Central memory CD8-positive, alpha-beta T cell (primary cell): ENCODE results near the gene TNFRSF21.
A peak's percentile ranks its signal among the peaks of the same experiment; 100 is the strongest.
"Not testable (repeated sequence)": the region's sequence is repeated elsewhere in the genome, so short reads cannot be mapped to it uniquely, and the experiment has no call there.

Experiments
- ATAC-seq: fragments of 150-1000 bp; cut with Tn5 transposase; replicated peaks from 2 replicates; pipeline ENCODE4 v1.10.0; 2022; ENCODE audit warnings: mild to moderate bottlenecking, moderate FRiP score, moderate number of reproducible peaks; ENCODE audit not compliant: poor library complexity, severe bottlenecking; ENCODE audit errors: extremely low read depth
- DNase-seq, 2 donors: peaks; one replicate each; pipeline ENCODE4 v3.0.0; 2021; ENCODE audit warnings: low spot score in 2 of 2
- H3K27ac Mint-ChIP-seq: one replicate; pipeline ENCODE4 v1.8.0; 2022; ENCODE audit warnings: low read depth, mild to moderate bottlenecking, moderate library complexity, mixed read lengths
- H3K27me3 Mint-ChIP-seq: one replicate; pipeline ENCODE4 v1.8.0; 2022; ENCODE audit warnings: mixed read lengths
- H3K36me3 Mint-ChIP-seq: one replicate; pipeline ENCODE4 v1.8.0; 2022; ENCODE audit warnings: mild to moderate bottlenecking, moderate library complexity, mixed read lengths; ENCODE audit not compliant: insufficient read depth
- H3K4me1 Mint-ChIP-seq: one replicate; pipeline ENCODE4 v1.8.0; 2022; ENCODE audit warnings: mixed read lengths
- H3K4me3 Mint-ChIP-seq: one replicate; pipeline ENCODE4 v1.8.0; 2022; ENCODE audit warnings: mild to moderate bottlenecking, moderate library complexity, mixed read lengths
- H3K9me3 Mint-ChIP-seq: one replicate; pipeline ENCODE4 v1.8.0; 2022; ENCODE audit warnings: mixed read lengths

Gene TNFRSF21

DNA sequence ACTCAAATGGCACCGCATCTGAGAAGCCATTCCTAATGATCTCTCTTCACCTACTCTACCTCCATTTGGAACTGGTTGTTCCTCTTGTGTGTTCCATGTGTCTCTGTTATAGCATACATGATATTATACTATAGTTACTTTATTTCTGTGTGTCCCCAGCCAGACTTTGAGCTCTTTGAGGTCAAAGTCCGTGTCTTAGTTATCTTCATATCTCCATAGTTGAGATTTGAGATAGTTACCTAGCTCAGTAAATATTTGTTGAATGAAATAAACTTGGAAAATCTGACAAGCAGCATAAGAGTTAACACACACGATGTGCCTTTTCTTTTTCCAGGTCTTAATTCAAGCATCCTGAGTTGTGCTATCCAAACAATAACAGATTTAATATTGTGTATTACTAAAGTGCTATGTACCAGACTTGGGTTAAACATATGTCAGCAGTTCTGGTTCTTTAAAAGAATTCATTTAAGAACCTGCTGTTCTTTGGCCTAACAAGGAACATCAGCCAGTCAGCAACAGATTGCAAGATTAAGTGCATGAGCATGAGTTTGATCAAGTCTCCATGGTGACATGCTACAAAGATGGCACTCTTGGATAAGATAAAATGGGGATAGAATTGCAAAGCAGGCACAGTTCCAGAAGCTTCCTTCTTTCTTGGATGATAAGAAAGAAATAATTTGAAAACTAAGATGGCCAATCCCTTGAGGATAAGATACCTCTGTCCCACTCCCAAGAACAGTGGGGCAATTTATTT is 8.7 kb upstream of the TNFRSF21 start:
- Mint-ChIP-seq H3K4me1 (no peaks in the 10 kb centered on the region), H3K27ac (no peak overlapping the region), H3K4me3 (no peak overlapping the region)

DNA sequence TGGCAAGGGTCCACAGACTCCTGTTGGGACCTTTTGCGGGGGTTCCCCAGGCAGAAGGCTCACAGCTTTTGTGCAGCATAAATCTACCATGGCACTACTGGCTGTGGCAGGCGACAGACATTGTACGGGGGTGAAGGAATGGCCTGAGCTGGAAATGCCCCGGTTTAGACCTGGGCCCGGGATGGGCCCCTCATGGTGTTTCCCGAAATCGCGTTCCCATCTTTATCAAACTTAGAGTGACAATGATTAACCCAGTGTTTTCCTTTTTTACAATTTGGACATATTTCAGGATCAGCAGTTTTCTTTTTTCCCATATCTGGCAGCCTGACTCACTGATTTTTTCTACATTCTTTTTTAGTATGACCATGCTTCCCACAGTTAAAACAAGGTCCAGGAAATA is 5.5 kb upstream of the TNFRSF21 start:
- not testable (repeated sequence) for H3K36me3 Mint-ChIP-seq, ATAC-seq, H3K4me3 Mint-ChIP-seq, DNase-seq, H3K27ac Mint-ChIP-seq, H3K9me3 Mint-ChIP-seq, H3K4me1 Mint-ChIP-seq
- peaks cover 60% of the 10 kb centered on the region for H3K27me3 Mint-ChIP-seq

More for the DNA sequence above, 8.7 kb upstream of the TNFRSF21 start:
- no peak for ATAC-seq
- peaks cover 63% of the 10 kb centered on the region for H3K27me3 Mint-ChIP-seq
- no peak for DNase-seq
- H3K36me3 Mint-ChIP-seq = peaks cover 1% of the 10 kb centered on the region
- H3K9me3 Mint-ChIP-seq = no peaks in the 10 kb centered on the region

DNA sequence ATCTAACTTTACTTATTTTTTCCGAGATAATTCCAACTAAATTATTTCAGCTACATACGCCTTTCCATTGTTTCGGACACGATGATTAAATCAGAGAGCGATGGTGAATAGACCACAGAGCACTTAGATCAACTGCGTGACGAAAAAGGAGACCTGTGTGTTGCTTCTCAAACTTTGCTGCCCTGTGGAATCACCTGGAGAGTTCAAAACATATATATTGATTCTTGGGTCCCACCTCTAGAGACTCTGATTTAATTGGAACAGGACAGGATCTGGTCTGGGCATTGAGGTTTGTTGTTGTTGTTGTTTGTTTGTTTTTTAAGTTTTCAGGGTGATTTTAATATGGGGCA is 401 bp upstream of the TNFRSF21 start:
- peaks cover 77% of the 10 kb centered on the region for H3K27me3 Mint-ChIP-seq
- H3K27ac Mint-ChIP-seq = no peak overlapping the region
- no peaks in the 10 kb centered on the region for H3K4me1 Mint-ChIP-seq
- DNase-seq = no peak
- peaks cover 2% of the 10 kb centered on the region for H3K36me3 Mint-ChIP-seq
- no peaks in the 10 kb centered on the region for H3K9me3 Mint-ChIP-seq
- no peak for ATAC-seq
- peak overlapping the region; percentile 56 for H3K4me3 Mint-ChIP-seq

DNA sequence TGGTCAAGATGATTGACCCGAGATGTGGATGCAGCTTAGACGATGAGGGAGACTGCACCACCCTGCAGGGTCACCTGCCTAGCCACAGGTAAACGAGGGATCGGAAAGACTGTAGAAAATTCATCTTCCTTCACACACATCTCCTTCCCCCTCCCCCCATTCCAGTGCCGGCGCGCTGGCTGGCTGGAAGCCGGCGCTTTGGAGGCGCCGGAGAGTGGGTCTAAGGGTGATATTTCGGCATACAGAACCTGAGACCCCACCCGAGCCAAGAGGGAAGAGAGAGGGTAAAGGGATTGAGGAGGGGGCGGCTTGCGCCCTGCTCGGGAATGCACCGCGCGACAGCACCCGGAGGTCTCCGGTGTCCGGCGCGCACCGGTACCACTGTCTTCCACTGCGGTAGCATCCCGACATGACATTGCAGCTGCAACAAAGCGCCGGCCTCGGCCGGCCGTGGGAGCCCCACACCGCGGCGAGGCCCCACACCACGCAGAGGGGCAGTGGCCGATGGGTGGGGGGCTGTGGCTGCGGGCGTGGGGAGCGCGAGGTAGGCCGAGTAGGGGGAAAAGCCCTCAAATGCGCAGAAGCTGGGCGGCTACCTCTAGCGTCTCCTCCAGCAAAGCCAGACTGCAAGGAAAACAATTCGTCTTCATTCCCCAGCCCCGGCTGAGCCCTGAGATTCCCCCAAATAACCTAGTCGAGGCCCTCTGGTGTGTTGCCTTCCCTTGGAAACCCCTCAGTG is 984 bp downstream of the TNFRSF21 start:
- H3K4me1 Mint-ChIP-seq = no peaks in the 10 kb centered on the region
- H3K27me3 Mint-ChIP-seq = peaks cover 81% of the 10 kb centered on the region
- H3K27ac Mint-ChIP-seq = no peak overlapping the region
- DNase-seq (no peak), ATAC-seq (no peak)
- peaks cover 3% of the 10 kb centered on the region for H3K36me3 Mint-ChIP-seq
- H3K4me3 Mint-ChIP-seq = peak overlapping the region; percentile 60
- H3K9me3 Mint-ChIP-seq = no peaks in the 10 kb centered on the region

DNA sequence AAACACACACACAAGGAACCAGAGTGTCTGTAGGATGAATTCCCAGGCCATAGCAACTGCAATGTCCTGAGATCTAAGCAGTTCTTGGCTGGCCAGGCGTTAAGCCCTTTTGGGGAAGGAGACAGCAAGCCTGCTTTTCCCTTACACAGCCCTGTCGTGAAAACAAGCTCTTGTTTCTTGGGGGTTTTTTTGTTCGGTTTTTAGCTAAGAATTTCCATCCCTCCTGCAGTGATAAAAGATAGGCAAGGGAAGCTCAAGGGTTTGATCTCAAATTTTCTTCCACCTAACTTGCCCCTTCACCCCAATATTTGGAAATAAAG is 1.5 kb downstream of the TNFRSF21 start:
- ATAC-seq (no peak), DNase-seq (no peak)
- Mint-ChIP-seq H3K27me3 (peaks cover 87% of the 10 kb centered on the region), H3K9me3 (no peaks in the 10 kb centered on the region), H3K27ac (no peak overlapping the region), H3K4me1 (no peaks in the 10 kb centered on the region), H3K4me3 (peak overlapping the region; percentile 60), H3K36me3 (peaks cover 5% of the 10 kb centered on the region)

DNA sequence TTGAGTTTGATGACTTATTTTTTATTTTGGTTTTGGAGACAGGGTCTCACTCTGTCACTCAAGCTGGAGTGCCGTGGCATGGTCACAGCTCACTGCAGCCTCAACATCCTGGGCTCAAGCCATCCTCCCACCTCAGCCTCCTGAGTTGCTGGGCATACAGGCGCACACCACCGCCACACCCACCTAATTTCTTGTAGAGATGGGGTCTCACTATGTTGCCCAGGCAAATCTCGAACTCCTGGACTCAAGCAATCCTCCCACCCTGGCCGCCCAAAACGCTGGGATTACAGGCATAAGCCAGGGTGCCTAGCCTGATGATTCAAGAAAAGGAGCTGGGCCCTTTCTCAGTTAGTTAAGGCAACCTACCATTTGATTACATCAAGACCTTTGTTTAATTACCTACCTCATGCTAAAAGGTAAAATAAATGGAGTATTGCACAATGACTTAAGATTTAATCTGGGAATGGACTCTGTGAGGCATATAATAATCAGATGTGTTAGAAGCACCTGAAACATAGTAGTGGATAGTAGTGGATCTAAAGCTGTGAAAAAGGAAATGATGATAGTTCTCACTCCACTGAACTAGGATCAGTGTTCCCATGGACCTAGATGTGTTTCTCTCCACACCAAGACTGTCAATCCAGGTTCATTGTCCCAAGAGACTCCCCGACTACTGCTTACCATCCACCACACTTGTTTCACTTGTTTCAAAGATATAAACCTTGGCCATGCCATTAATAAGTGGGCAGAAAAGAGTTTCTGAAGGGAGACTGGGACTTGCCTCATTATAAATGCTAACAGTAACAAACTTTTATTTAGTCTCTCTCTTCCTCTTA is 2.1 kb downstream of the TNFRSF21 start:
- no peak overlapping the region for H3K27ac Mint-ChIP-seq
- H3K27me3 Mint-ChIP-seq = peaks cover 88% of the 10 kb centered on the region
- no peak for ATAC-seq
- H3K4me1 Mint-ChIP-seq = no peaks in the 10 kb centered on the region
- H3K36me3 Mint-ChIP-seq = peaks cover 5% of the 10 kb centered on the region
- H3K4me3 Mint-ChIP-seq = peak overlapping the region; percentile 60
- no peak for DNase-seq
- no peaks in the 10 kb centered on the region for H3K9me3 Mint-ChIP-seq

DNA sequence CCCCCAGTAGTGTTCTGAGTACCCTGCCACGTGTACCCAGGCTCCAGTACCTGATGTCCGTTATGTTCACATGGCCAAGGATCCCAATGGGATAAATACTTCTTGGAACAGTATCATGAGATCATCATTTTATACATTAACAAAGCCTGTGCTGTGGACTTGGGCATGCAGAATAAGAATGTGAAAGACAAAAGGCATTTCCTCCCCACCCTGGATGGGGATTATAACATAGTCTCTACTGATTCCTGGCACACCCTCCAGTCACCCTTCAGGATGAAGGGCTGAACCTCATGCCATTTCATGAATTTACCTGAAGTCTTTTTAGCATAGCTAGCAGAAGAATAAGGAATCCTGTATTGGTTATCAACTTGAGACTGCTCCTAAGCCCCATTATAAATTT is 2.8 kb downstream of the TNFRSF21 start:
- no peaks in the 10 kb centered on the region for H3K9me3 Mint-ChIP-seq
- peaks cover 5% of the 10 kb centered on the region for H3K36me3 Mint-ChIP-seq
- ATAC-seq (no peak), DNase-seq (no peak)
- no peaks in the 10 kb centered on the region for H3K4me1 Mint-ChIP-seq
- H3K4me3 Mint-ChIP-seq = no peak overlapping the region
- peaks cover 83% of the 10 kb centered on the region for H3K27me3 Mint-ChIP-seq
- no peak overlapping the region for H3K27ac Mint-ChIP-seq

DNA sequence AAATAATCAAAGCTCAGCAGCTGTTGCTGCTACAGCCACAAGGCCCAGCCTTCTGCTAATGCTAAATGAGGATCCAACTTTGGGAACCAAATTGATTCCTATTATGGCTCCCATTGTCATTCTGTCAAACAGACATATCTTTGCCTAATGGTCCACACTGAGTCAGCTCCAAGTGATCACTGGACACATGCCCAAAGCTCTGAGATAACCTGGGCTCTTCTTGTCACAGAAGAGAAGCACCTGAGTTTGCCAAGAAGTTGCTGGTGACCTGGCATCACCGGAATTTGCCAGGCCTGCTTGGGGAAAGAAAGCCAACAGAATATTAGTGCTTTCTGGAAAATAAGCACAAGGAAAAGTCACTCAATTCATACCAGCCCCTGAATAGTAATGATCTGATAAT is 5.8 kb downstream of the TNFRSF21 start:
- no peak for DNase-seq

DNA sequence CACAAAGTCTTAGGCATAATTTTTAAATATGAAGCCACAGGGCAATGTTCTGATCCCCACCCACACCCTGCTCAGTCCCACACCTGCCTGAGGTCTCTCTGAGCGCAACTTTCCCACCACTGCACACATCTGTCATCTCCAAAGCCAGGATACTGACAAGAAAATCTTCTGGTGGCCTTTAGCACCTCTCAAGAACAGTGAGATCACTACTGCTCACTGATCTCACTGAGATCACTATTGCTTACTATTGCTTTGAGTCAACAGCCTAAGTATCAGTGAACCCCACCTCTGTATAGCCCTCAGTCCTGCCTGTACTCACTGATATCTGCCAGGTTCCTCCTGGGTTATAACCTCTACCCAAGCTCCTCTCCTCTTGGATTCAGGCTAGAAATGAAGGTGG is 6.4 kb downstream of the TNFRSF21 start:
- Mint-ChIP-seq H3K36me3 (peaks cover 5% of the 10 kb centered on the region), H3K9me3 (no peaks in the 10 kb centered on the region), H3K27me3 (peaks cover 56% of the 10 kb centered on the region), H3K27ac (no peak overlapping the region), H3K4me1 (no peaks in the 10 kb centered on the region), H3K4me3 (no peak overlapping the region)
- no peak for DNase-seq
- no peak for ATAC-seq

More for the DNA sequence above, 5.8 kb downstream of the TNFRSF21 start:
- peaks cover 5% of the 10 kb centered on the region for H3K36me3 Mint-ChIP-seq
- H3K27me3 Mint-ChIP-seq = peaks cover 61% of the 10 kb centered on the region
- H3K4me1 Mint-ChIP-seq = no peaks in the 10 kb centered on the region
- H3K27ac Mint-ChIP-seq = no peak overlapping the region
- H3K9me3 Mint-ChIP-seq = no peaks in the 10 kb centered on the region
- no peak for ATAC-seq
- H3K4me3 Mint-ChIP-seq = no peak overlapping the region

DNA sequence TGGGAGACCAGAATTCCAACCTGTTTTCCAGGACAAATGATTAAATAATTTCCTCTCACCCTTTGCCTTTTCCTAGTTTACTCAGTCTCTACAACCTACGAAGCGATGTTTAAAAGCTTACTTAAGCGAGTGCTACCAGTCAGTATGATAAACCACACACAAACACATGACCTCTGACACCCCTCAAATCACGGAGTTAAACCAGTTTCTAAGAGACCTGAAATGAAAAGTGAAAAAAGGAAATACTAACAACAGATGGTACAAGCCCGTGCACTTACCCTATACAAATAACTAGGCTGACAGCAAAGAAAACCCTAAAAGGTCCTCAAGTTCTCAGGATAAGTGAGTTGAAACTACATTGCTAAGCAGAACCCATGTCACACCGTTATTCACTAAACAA is 7.7 kb downstream of the TNFRSF21 start:
- Mint-ChIP-seq H3K4me1 (no peaks in the 10 kb centered on the region), H3K9me3 (no peaks in the 10 kb centered on the region), H3K27me3 (peaks cover 43% of the 10 kb centered on the region), H3K4me3 (no peak overlapping the region), H3K27ac (no peak overlapping the region), H3K36me3 (peaks cover 3% of the 10 kb centered on the region)
- DNase-seq (no peak), ATAC-seq (no peak)

DNA sequence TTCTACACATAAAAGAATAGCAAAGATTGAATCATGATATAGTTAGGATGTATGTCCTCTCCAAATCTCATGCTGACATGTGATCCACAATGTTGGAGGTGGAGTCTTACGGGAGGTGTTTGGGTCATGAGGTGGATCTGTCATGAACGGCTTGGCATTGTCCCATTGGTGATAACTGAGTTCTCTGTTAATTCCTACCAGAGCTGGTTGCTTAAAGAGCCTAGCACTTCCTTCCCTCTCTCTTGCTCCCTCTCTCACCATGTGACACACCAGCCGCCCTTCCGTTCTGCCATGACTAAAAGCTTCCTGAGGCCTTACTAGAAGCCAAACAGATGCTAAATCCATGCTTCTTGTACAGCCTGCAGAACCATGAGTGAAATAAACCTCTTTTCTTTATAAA is 8.3 kb downstream of the TNFRSF21 start:
- Mint-ChIP-seq H3K4me1 (no peaks in the 10 kb centered on the region), H3K36me3 (peaks cover 3% of the 10 kb centered on the region), H3K27ac (no peak overlapping the region), H3K27me3 (peaks cover 37% of the 10 kb centered on the region), H3K9me3 (no peaks in the 10 kb centered on the region), H3K4me3 (no peak overlapping the region)
- no peak for DNase-seq
- no peak for ATAC-seq

DNA sequence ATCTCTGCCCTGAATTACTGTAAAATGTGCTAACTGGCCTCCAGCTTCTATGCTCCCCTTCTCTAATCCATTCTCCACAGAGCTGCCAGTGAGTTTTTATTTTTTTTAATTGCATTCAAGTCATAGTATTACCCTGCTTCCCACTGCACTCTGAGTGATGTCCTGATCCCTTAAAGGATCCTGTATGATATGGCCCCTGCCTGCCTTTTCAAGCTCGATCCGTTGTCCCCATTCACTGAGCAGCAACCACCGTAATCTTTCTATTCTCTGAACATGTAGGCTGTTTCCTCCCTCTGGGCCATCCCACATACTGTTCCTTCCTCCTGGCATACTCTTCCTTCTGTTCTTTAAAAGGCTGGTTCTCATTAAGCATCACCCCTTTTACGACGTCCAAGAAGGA is 9.3 kb downstream of the TNFRSF21 start:
- peaks cover 27% of the 10 kb centered on the region for H3K27me3 Mint-ChIP-seq
- no peak overlapping the region for H3K4me3 Mint-ChIP-seq
- DNase-seq = no peak
- no peaks in the 10 kb centered on the region for H3K4me1 Mint-ChIP-seq
- no peak for ATAC-seq
- H3K9me3 Mint-ChIP-seq = no peaks in the 10 kb centered on the region
- peaks cover 6% of the 10 kb centered on the region for H3K36me3 Mint-ChIP-seq
- H3K27ac Mint-ChIP-seq = no peak overlapping the region

DNA sequence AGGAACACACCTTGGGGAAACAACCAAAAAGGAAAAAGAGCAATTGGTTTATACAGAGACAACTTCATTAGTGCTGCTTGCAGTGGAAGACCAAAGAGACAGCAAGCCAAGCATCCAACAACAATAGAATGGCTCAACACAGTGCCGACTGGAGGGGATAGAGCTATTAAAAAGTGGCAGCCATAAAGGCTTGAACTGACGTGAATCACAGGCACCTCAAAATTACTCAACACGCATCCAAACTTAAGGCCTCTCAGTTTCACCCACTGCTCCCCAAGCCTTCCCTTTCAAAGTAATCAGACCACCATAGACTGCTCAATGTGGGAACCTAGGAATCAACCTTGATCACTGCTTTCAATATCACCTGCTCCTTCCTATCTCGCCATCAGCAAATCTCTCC is 9.7 kb downstream of the TNFRSF21 start:
- Mint-ChIP-seq H3K27me3 (peaks cover 25% of the 10 kb centered on the region), H3K36me3 (peaks cover 6% of the 10 kb centered on the region), H3K4me1 (no peaks in the 10 kb centered on the region), H3K27ac (no peak overlapping the region), H3K4me3 (no peak overlapping the region), H3K9me3 (no peaks in the 10 kb centered on the region)
- ATAC-seq (no peak), DNase-seq (no peak)
